SHP77 (cell line): Measurements from ENCODE around the gene TBC1D1.
A peak's percentile ranks its signal among the peaks of the same experiment; 100 is the strongest.

Experiments
- DNase-seq, 2 experiments: peaks; one replicate each; lab custom pipeline; 2025; lab: John Stamatoyannopoulos, UW

TBC1D1 gene

GRCh38 chr4:38152721-38153386 is 262.0 kb downstream of the TBC1D1 start:
- no peak for DNase-seq

DNA sequence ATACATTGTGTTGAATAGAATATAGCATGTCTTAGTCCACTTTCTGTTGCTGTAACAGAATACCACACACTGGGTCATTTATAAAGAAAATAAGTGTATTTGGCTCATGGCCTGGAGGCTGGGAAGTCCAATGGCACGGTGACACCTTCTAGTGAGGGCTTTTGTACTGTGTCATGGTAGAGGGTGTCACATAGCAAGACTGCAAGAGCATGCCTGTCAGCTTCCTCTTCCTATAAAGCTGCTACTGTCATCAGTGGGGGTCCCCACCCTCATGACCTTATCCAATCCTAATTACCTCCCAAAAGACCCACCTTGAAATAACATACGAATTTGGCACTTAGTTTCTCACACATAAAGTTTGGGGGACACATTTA is 262.5 kb downstream of the TBC1D1 start:
- DNase-seq: no peak

- no peak for DNase-seq
These were observed 263.4 kb downstream of the TBC1D1 start for GRCh38 chr4:38154252-38154651.

- no peak for DNase-seq
These were observed 264.1 kb downstream of the TBC1D1 start for GRCh38 chr4:38154681-38155588.

GRCh38 chr4:38155589-38156294 is 264.9 kb downstream of the TBC1D1 start:
- no peak for DNase-seq

- DNase-seq: no peak
These were observed 266.7 kb downstream of the TBC1D1 start for GRCh38 chr4:38157592-38157991.

DNA sequence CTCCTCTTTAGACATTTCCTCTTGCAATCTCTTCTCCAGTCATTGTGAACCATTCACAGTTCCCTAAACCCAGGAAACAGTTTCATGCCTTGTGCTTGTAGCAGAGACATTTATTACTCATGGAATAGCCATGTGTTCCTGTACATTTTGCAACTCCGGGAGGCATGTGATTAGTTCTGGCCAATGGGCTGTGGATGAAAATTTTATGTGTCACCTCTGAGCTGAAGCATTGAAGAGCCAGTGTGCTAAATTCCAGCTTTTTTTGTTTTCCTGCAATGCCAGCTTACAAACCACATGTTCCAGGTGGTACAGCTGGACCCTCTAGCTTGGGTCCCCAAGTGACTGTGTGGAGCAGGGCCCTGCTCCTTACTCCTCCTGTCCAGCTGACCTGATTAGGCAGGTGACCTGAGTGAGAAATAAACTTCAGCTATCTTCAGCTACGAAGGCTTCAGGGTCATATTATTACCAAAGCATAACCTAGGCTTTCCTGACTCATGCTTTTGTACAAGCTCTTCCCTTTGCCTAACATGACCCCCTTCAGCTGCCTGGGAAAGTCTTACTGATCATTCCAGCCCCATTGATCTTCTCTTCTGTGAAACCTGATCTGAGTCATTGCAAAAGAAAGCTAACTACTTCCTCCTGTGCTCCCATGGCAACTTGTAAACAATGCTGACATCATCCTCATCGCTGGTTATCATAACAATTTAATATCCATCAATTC is 269.8 kb downstream of the TBC1D1 start:
- DNase-seq: peak; percentile 23 to 31

GRCh38 chr4:38161208-38162113 is 270.6 kb downstream of the TBC1D1 start:
- no peak for DNase-seq

DNA sequence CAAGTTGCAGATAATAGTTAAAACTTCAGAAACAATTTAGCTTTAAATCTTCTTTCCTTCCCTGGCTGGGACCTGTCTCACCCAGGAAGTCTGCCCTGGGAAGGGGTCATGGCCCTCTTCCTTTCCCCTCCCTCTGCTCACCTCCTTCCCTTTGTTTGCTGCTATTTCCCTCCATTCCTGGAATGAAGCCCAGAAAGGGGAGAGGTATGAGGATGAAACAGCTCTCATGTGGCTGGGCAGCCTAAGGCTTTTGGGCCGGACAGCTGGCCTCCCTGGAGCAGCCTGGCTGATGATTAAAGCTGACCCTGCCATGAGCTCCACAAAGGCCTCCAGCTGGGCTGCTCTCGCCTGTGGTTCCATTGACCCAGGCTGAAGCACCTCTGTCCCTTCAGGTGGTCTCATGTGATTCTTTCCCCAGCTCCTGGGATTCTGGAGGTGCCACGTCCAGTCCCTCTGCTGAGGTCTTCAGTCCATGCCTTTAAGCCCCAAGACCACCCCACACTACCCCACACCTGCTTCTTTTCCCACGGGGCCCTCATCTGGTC is 271.4 kb downstream of the TBC1D1 start:
- DNase-seq: peak in 1 of 2 experiments; percentile 15

DNA sequence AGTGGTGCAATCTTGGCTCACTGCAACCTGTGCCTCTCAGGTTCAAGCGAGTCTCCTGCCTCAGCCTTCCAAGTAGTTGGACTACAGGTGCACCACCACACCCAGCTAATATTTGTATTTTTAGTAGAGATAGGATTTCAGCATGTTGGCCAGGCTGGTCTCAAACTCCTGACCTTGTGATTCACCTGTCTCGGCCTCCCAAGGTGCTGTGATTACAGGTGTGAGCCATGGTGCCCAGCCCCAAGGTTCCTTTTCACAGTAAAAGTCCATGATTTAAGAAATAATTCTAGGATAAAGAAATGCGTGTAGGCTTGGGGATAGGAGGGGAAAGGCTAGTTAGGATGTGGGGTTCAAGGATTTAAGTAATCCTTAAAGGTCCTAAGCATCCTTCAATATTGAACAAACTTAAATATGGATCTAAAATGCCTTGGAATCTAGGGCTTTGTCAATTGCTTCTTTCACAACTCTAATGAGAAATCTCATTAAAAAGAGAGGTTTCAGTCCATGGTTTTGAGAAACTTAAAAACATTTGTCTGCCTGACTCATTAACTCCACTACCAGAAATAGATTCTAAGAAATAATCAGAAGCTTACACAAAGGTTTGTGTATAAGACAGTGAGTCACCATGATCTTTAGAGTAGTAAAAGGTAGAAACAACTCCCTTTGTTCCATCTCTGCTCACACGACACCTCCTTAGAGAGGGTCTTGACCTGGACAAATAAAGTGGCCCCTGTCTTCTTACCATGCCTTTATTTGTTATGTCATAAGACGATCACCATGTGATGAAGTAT is 272.5 kb downstream of the TBC1D1 start:
- DNase-seq: no peak

DNA sequence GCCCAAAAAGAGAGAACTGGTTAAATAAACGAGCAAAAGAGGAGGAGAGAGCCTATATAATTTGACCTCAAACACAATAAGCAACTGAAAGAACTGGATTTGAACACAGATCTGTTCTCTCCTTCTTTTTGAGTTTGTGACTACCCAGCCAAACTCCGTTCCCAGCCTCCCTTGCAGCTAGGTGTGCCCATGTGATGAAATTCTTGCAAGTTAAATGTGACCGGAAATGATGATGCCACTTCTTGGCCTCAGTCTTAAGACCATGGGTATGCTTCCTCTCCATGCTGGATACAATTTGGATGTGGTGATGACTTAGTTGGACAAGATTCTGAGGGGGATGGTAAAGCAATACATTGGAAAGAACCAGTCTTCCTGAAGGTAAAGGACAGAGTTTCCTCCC is 273.5 kb downstream of the TBC1D1 start:
- DNase-seq: no peak

DNA sequence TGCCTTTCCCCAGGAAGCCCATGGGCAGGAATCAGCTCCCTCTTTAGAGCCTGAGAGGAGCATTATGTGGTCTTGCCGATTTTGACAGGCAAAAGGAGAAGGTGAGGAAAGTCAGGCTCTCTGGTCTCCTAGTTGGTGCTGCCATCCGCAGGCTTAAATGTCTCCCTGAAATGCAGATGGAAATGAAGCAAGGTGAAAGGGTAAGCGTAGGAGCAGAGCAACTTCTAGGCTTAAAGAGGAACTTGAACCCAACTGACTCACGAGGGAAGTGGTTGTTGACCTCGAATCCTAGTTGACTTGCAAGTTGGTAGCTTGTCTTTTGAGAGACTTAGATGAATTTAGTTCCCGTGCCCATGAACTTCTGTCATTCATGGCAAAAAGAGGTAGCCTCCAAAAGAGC is 275.2 kb downstream of the TBC1D1 start:
- no peak for DNase-seq

GRCh38 chr4:38166768-38167167 is 275.9 kb downstream of the TBC1D1 start:
- DNase-seq: no peak

DNA sequence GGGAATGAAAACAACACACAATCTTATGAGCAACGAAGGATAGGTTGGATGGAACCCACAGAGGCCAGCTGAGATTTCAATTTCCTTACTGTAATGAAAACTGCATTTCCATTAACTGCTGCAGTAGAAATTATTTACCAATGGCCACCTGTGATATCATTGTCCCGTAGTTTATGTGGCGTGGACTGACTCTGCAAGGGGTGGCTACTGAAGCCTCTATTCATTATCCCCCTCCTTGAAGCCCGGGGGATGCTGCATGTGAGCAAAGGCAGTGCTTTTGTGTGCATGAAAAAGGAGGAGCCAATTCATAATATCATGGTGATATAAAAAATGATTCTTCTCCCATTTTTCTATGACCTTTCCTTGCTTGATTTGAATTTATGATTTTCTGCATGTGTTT is 277.1 kb downstream of the TBC1D1 start:
- DNase-seq: no peak

GRCh38 chr4:38169524-38169923 is 278.6 kb downstream of the TBC1D1 start:
- no peak for DNase-seq

- DNase-seq: no peak
These were observed 279.7 kb downstream of the TBC1D1 start for GRCh38 chr4:38170338-38171169.

GRCh38 chr4:38172078-38172477 is 281.2 kb downstream of the TBC1D1 start:
- DNase-seq: no peak

GRCh38 chr4:38173935-38174518 is 283.1 kb downstream of the TBC1D1 start:
- DNase-seq: no peak

DNA sequence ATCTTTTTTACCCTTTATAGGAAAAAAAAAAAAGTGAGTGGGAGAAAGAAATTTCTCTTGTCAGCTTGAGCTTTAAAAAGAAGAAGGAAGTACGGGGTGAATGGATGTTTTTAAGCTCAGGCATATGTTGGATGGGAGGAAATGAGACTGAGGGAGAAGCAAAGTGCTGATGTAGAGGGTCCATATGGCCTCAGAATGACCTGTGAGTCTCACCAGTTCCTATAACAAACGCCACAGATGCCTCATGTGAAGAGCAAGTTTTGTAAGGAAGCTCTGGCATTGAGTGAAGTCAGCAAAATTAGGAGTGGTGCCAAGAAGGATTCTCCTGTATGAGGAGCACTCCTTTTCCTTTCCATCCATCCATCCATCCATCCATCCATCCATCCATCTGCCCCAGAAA is 283.9 kb downstream of the TBC1D1 start:
- no peak for DNase-seq
